Karpas-422 (cell line): ENCODE data around the gene SCMH1. TPM values are rescaled to one million over a fixed set of nuclear protein-coding genes. Genes with fewer than 3 reads are reported as not detected.

Experiments used
- DNase-seq: peaks from one replicate; pipeline ENCODE4 v3.0.0-alpha.2; 2015
- H2AFZ ChIP-seq: fragments of 200-600 bp; sonication (generic); 2 replicates; pipeline ENCODE4 v1.6.1; 2014; ENCODE audit warnings: antibody characterized with exemption, low read length, mixed read lengths
- H3K27ac ChIP-seq: fragments of 200-600 bp; sonication (generic); 2 replicates; pipeline ENCODE4 v1.5.1; 2014; ENCODE audit warnings: mild to moderate bottlenecking, low read length, moderate library complexity
- H3K27me3 ChIP-seq: fragments of 200-600 bp; sonication (generic); 2 replicates; pipeline ENCODE4 v1.6.1; 2014; ENCODE audit warnings: low read length, mixed read lengths
- H3K36me3 ChIP-seq: fragments of 200-600 bp; sonication (generic); 2 replicates; pipeline ENCODE4 v1.6.1; 2014; ENCODE audit warnings: low read length, mixed read lengths; ENCODE audit not compliant: insufficient read depth
- H3K4me1 ChIP-seq: fragments of 200-600 bp; sonication (generic); 2 replicates; pipeline ENCODE4 v1.6.1; 2014; ENCODE audit warnings: mild to moderate bottlenecking, low read length, mixed read lengths
- H3K4me2 ChIP-seq: fragments of 200-600 bp; sonication (generic); 2 replicates; pipeline ENCODE4 v1.6.1; 2014; ENCODE audit warnings: low read length, low read depth, mild to moderate bottlenecking; ENCODE audit not compliant: poor library complexity, severe bottlenecking
- H3K4me3 ChIP-seq: fragments of 200-600 bp; sonication (generic); 2 replicates; pipeline ENCODE4 v1.5.1; 2014; ENCODE audit warnings: mild to moderate bottlenecking, antibody characterized with exemption, low read length, mixed read lengths
- H3K79me2 ChIP-seq: fragments of 200-600 bp; sonication (generic); 2 replicates; pipeline ENCODE4 v1.6.1; 2014; ENCODE audit warnings: mild to moderate bottlenecking, low read length, mixed read lengths
- H3K9ac ChIP-seq: fragments of 200-600 bp; sonication (generic); 2 replicates; pipeline ENCODE4 v1.6.0; 2014; ENCODE audit warnings: low read length
- H3K9me2 ChIP-seq: fragments of 200-600 bp; sonication (generic), shearing (Covaris generic); replicated peaks from 2 replicates; pipeline ENCODE4 v1.6.0; 2014; ENCODE audit warnings: mild to moderate bottlenecking, low read length, moderate library complexity; ENCODE audit not compliant: insufficient read depth
- H3K9me3 ChIP-seq: fragments of 300-700, 200-600 bp; sonication (generic); 2 replicates; pipeline ENCODE4 v1.6.1; 2014; ENCODE audit warnings: low read length, mixed read lengths
- H4K20me1 ChIP-seq: fragments of 200-600 bp; sonication (generic); 2 replicates; pipeline ENCODE4 v1.6.1; 2014; ENCODE audit warnings: mild to moderate bottlenecking, antibody characterized with exemption, low read length, low read depth; ENCODE audit not compliant: insufficient read depth
- total RNA-seq: library from RNA; depleted of rRNA; stranded (reverse); fragments of >200 nt; shearing (Covaris generic); gene quantifications from 2 replicates; pipeline ENCODE4 v1.2.3, GENCODE V29; 2014; ENCODE audit warnings: low replicate concordance; rRNA removed

The SCMH1 gene
- total RNA-seq, 1 experiment from 2014 or later: 83.6 TPM

- Histone ChIP-seq H3K9me2 (no peaks in the 10 kb centered on the region), H3K27ac (peak overlapping the region; percentile 82), H3K36me3 (peaks cover 42% of the 10 kb centered on the region), H3K4me3 (peak overlapping the region; percentile 89), H3K9me3 (no peaks in the 10 kb centered on the region), H3K4me2 (peak overlapping the region; percentile 87), H3K4me1 (peaks cover 28% of the 10 kb centered on the region), H2AFZ (no peak overlapping the region), H3K27me3 (no peaks in the 10 kb centered on the region), H4K20me1 (peaks cover 12% of the 10 kb centered on the region), H3K9ac (peak overlapping the region; percentile 98), H3K79me2 (peaks cover 57% of the 10 kb centered on the region)
- peak; percentile 76 for DNase-seq
Observed at GRCh38 chr1:40980453-40981121, 261.5 kb downstream of the SCMH1 start.

DNA sequence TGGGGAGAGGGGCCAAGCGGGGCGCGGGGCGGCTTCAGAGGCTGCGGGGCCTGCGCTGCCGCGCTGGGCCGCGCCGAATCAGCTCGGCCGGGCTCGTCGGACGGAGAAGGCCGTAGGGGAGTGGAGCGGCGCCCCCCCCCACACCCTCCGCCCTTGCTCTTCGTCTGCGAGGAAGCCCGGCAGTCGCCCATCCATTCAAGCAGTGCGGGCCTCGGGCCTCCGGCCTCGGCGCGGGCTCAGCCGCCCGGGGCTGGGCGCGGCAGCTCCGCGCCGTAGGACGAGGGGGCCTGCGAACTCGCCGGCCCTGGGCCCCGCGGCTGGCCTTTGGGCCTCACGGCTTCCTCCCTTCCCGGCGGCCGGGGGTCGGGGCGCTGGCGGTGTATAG, 262.0 kb downstream of the SCMH1 start:
- Histone ChIP-seq H3K4me3 (peak overlapping the region; percentile 89), H3K79me2 (peaks cover 51% of the 10 kb centered on the region), H3K27ac (peak overlapping the region; percentile 82), H3K36me3 (peaks cover 37% of the 10 kb centered on the region), H3K4me2 (peak overlapping the region; percentile 87), H3K27me3 (no peaks in the 10 kb centered on the region), H2AFZ (no peak overlapping the region), H3K9me3 (no peaks in the 10 kb centered on the region), H3K4me1 (peaks cover 28% of the 10 kb centered on the region), H4K20me1 (peaks cover 11% of the 10 kb centered on the region), H3K9ac (peak overlapping the region; percentile 98), H3K9me2 (no peaks in the 10 kb centered on the region)
- DNase-seq: no peak

DNA sequence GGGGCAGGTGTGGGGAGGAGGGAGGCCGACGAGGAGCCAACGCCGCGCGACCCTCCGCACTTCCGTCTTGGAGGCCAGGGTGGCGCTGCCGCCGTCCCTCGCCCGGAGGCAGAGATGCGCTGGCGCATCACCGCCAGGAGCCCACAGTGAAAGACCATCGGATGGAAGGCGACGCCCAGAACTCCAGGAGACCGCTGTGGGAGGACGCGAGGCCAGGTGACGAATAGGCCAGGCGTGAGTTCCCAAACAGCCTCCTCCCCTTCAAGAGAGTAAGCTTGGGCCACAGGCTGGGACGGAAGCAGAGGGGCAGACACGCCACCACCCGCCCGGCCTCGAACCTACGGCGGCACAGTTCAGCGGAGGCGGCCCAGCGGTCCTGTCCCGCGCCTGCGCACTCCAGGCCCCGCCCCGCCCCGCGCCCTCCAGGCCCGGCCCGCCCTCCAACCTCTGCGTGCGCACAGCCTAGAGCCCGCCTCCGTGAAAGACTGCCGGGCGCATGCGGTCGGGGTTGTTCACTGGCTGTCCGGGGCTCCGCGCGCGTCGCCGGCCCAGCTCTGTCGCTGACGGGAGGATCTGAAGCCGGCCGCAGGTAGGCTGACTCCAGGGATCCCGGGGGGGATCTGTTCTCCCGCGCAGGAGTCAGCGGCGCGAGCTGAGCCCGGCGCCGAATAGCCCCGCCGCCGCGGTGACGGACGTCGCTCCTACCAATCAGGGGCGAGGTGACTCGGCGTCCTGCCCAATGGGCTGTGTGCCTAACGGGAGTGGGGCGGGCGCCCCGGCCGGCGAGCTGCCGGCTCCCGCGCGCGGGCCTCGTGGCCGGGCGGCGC, 262.7 kb downstream of the SCMH1 start, which contains the start of gene CTPS1:
TSS of gene CTPS1 (plus strand) at position 456 of the 827 bp plus-strand sequence. CDS start 3,595 bp downstream, outside the sequence.
- Histone ChIP-seq H3K36me3 (peaks cover 31% of the 10 kb centered on the region), H3K4me2 (peak within 1 kb of the TSS; percentile 87), H4K20me1 (peaks cover 11% of the 10 kb centered on the region), H3K9me2 (no peaks in the 10 kb centered on the region), H3K79me2 (peaks cover 45% of the 10 kb centered on the region), H3K9ac (peak within 1 kb of the TSS; percentile 98), H3K4me1 (peaks cover 28% of the 10 kb centered on the region), H2AFZ (peak within 1 kb of the TSS; percentile 93), H3K4me3 (peak within 1 kb of the TSS; percentile 89), H3K27ac (peak within 1 kb of the TSS; percentile 82), H3K27me3 (no peaks in the 10 kb centered on the region), H3K9me3 (no peaks in the 10 kb centered on the region)
- peak; percentile 98 for DNase-seq

DNA sequence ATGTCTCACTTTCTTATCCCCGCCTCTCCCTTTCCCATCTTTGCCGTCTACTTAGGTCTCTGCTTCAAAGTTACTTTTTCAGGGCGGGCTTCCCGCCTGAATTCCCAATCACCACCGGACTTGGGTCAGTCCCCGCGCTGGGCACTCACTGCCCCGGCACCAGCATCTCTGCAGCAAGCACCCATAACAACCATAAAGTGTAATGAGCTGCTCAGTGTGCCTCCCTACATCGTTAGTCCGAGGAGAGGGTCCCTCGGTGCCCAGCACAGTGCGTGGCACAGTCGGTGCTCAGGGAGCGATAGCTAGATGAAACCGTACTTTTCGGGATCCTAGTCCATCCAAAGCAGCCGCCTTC, 263.2 kb downstream of the SCMH1 start:
- no peak for DNase-seq
- H3K4me1 ChIP-seq: peaks cover 28% of the 10 kb centered on the region
- peak overlapping the region; percentile 82; the same call in 1 of the 2 replicates for H3K27ac ChIP-seq
- H4K20me1 ChIP-seq: peaks cover 11% of the 10 kb centered on the region
- H3K27me3 ChIP-seq: no peaks in the 10 kb centered on the region
- peak overlapping the region; percentile 87 for H3K4me2 ChIP-seq
- H3K9me3 ChIP-seq: no peaks in the 10 kb centered on the region
- peak overlapping the region; percentile 98 for H3K9ac ChIP-seq
- no peaks in the 10 kb centered on the region for H3K9me2 ChIP-seq
- peaks cover 39% of the 10 kb centered on the region for H3K79me2 ChIP-seq
- H3K36me3 ChIP-seq: peaks cover 25% of the 10 kb centered on the region; the same call in 1 of the 2 replicates
- H3K4me3 ChIP-seq: peak overlapping the region; percentile 89
- H2AFZ ChIP-seq: peak overlapping the region; percentile 93

- no peaks in the 10 kb centered on the region for H3K9me3 ChIP-seq
- peak; percentile 25 for DNase-seq
- H3K4me3 ChIP-seq: no peak overlapping the region
- H3K9me2 ChIP-seq: no peaks in the 10 kb centered on the region
- H2AFZ ChIP-seq: no peak overlapping the region
- H3K4me1 ChIP-seq: peaks cover 24% of the 10 kb centered on the region
- H3K27ac ChIP-seq: no peak overlapping the region
- H3K79me2 ChIP-seq: peaks cover 28% of the 10 kb centered on the region
- H3K4me2 ChIP-seq: no peak overlapping the region
- H3K36me3 ChIP-seq: peaks cover 15% of the 10 kb centered on the region; the same call in 1 of the 2 replicates
- H3K27me3 ChIP-seq: no peaks in the 10 kb centered on the region
- H3K9ac ChIP-seq: no peak overlapping the region
- H4K20me1 ChIP-seq: peaks cover 7% of the 10 kb centered on the region
Observed at GRCh38 chr1:40977716-40978115, 264.4 kb downstream of the SCMH1 start.

Other genes with a start within 250 kb of the SCMH1 start
- gene SLFNL1, start 220.6 kb downstream of the SCMH1 start, total RNA-seq: 0.89 and 1.5 TPM in 2 replicates
- gene FOXO6, start 119.1 kb upstream of the SCMH1 start, total RNA-seq: 0.51 TPM in 1 of 2 replicates, not detected in the other
- gene EDN2, start 242.4 kb upstream of the SCMH1 start, total RNA-seq: not detected in 2 replicates